ENCODE data around the gene SLC10A6. TPM values are rescaled to one million over a fixed set of nuclear protein-coding genes. Genes with fewer than 3 reads are reported as not detected.

Gene SLC10A6
- total and polyA plus RNA-seq, 4 donors, result 4.2 to 5.4 TPM; not detected in 2

- intact Hi-C loops (cut with DNase I), result no loop called here
- H3K9me3 ChIP-seq (ENCODE audit: control insufficient read depth, low read length), result no peaks in the 10 kb centered on the region
- no peaks in the 10 kb centered on the region for H3K4me1 ChIP-seq (ENCODE audit: control insufficient read depth in 1 of 2, insufficient read depth in 2 of 2, low read length in 2 of 2)
- 63% methylated on average over 1 of the region's 1 CpG for WGBS, 2 donors
- ATAC-seq (ENCODE audit: low FRiP score), result no peak
- H3K27me3 ChIP-seq (ENCODE audit: control insufficient read depth in 1 of 2, insufficient read depth in 2 of 2, low read length in 1 of 2), result no peaks in the 10 kb centered on the region
- DNase-seq, result no peak
- no peak overlapping the region for H3K27ac ChIP-seq (ENCODE audit: low read depth in 1 of 2, low read length in 2 of 2)
- no peak overlapping the region for H3K4me3 ChIP-seq (ENCODE audit: low read length in 2 of 2)
- H3K36me3 ChIP-seq (ENCODE audit: control insufficient read depth in 1 of 2, insufficient read depth in 2 of 2, low read length in 1 of 2), result no peaks in the 10 kb centered on the region
These were observed 28.0 kb downstream of the SLC10A6 start for GRCh38 chr4:86821151-86821550.

- no peak overlapping the region for H3K4me3 ChIP-seq (ENCODE audit: low read length in 2 of 2)
- no peaks in the 10 kb centered on the region for H3K27me3 ChIP-seq (ENCODE audit: control insufficient read depth in 1 of 2, insufficient read depth in 2 of 2, low read length in 1 of 2)
- no peak for DNase-seq
- peaks cover 2% of the 10 kb centered on the region for H3K9me3 ChIP-seq (ENCODE audit: control insufficient read depth, low read length)
- peaks cover 0 to 2% of the 10 kb centered on the region in 2 donors for H3K36me3 ChIP-seq (ENCODE audit: control insufficient read depth in 1 of 2, insufficient read depth in 2 of 2, low read length in 1 of 2)
- intact Hi-C loops (cut with DNase I), result no loop called here
- WGBS, 2 donors, result 87 to 92% methylated on average over 7 of the region's 7 CpGs
- no peaks in the 10 kb centered on the region for H3K4me1 ChIP-seq (ENCODE audit: control insufficient read depth in 1 of 2, insufficient read depth in 2 of 2, low read length in 2 of 2)
- no peak for ATAC-seq (ENCODE audit: low FRiP score)
- no peak overlapping the region for H3K27ac ChIP-seq (ENCODE audit: low read depth in 1 of 2, low read length in 2 of 2)
These were observed 29.6 kb downstream of the SLC10A6 start for GRCh38 chr4:86819561-86819960.

- Histone ChIP-seq H3K36me3 (ENCODE audit: control insufficient read depth in 1 of 2, insufficient read depth in 2 of 2, low read length in 1 of 2) (peaks cover 0 to 2% of the 10 kb centered on the region in 2 donors), H3K27me3 (ENCODE audit: control insufficient read depth in 1 of 2, insufficient read depth in 2 of 2, low read length in 1 of 2) (no peaks in the 10 kb centered on the region), H3K9me3 (ENCODE audit: control insufficient read depth, low read length) (peaks cover 2% of the 10 kb centered on the region), H3K4me1 (ENCODE audit: control insufficient read depth in 1 of 2, insufficient read depth in 2 of 2, low read length in 2 of 2) (no peaks in the 10 kb centered on the region), H3K4me3 (ENCODE audit: low read length in 2 of 2) (no peak overlapping the region), H3K27ac (ENCODE audit: low read depth in 1 of 2, low read length in 2 of 2) (no peak overlapping the region)
- intact Hi-C loops (cut with DNase I), result no loop called here
- DNase-seq (no peak), ATAC-seq (ENCODE audit: low FRiP score) (no peak)
- WGBS, 2 donors, result 87 to 94% methylated on average over 3 of the region's 3 CpGs
These were observed 30.3 kb downstream of the SLC10A6 start for GRCh38 chr4:86818841-86819240.

- no peak for ATAC-seq (ENCODE audit: low FRiP score)
- Histone ChIP-seq H3K9me3 (ENCODE audit: control insufficient read depth, low read length) (peaks cover 2% of the 10 kb centered on the region), H3K4me3 (ENCODE audit: low read length in 2 of 2) (no peak overlapping the region), H3K4me1 (ENCODE audit: control insufficient read depth in 1 of 2, insufficient read depth in 2 of 2, low read length in 2 of 2) (no peaks in the 10 kb centered on the region), H3K27me3 (ENCODE audit: control insufficient read depth in 1 of 2, insufficient read depth in 2 of 2, low read length in 1 of 2) (no peaks in the 10 kb centered on the region), H3K27ac (ENCODE audit: low read depth in 1 of 2, low read length in 2 of 2) (no peak overlapping the region), H3K36me3 (ENCODE audit: control insufficient read depth in 1 of 2, insufficient read depth in 2 of 2, low read length in 1 of 2) (peaks cover 0 to 2% of the 10 kb centered on the region in 2 donors)
- WGBS, 2 donors, result 67 to 83% methylated on average over 2 of the region's 2 CpGs
- intact Hi-C loops (cut with DNase I), result no loop called here
- DNase-seq, result no peak
These were observed 31.0 kb downstream of the SLC10A6 start for GRCh38 chr4:86818211-86818610.

- ATAC-seq (ENCODE audit: low FRiP score) (peak; percentile 76), DNase-seq (no peak)
- intact Hi-C loops (cut with DNase I), result no loop called here
- H3K4me1 ChIP-seq (ENCODE audit: control insufficient read depth in 1 of 2, insufficient read depth in 2 of 2, low read length in 2 of 2), result no peaks in the 10 kb centered on the region
- H3K27me3 ChIP-seq (ENCODE audit: control insufficient read depth in 1 of 2, insufficient read depth in 2 of 2, low read length in 1 of 2), result no peaks in the 10 kb centered on the region
- no peak overlapping the region for H3K4me3 ChIP-seq (ENCODE audit: low read length in 2 of 2)
- WGBS, 2 donors, result 24 to 35% methylated on average over 9 of the region's 9 CpGs
- peaks cover 2% of the 10 kb centered on the region for H3K9me3 ChIP-seq (ENCODE audit: control insufficient read depth, low read length)
- peaks cover 0 to 2% of the 10 kb centered on the region in 2 donors for H3K36me3 ChIP-seq (ENCODE audit: control insufficient read depth in 1 of 2, insufficient read depth in 2 of 2, low read length in 1 of 2)
- no peak overlapping the region for H3K27ac ChIP-seq (ENCODE audit: low read depth in 1 of 2, low read length in 2 of 2)
These were observed 32.5 kb downstream of the SLC10A6 start for GRCh38 chr4:86816501-86817273.

- peaks cover 2% of the 10 kb centered on the region in 2 donors for H3K36me3 ChIP-seq (ENCODE audit: control insufficient read depth in 1 of 2, insufficient read depth in 2 of 2, low read length in 1 of 2)
- H3K27ac ChIP-seq (ENCODE audit: low read depth in 1 of 2, low read length in 2 of 2), result no peak overlapping the region
- WGBS, 2 donors, result 99 to 100% methylated on average over 1 of the region's 1 CpG
- DNase-seq, result no peak
- H3K9me3 ChIP-seq (ENCODE audit: control insufficient read depth, low read length), result peaks cover 2% of the 10 kb centered on the region
- intact Hi-C loops (cut with DNase I), result no loop called here
- ATAC-seq (ENCODE audit: low FRiP score), result no peak
- no peaks in the 10 kb centered on the region for H3K27me3 ChIP-seq (ENCODE audit: control insufficient read depth in 1 of 2, insufficient read depth in 2 of 2, low read length in 1 of 2)
- no peaks in the 10 kb centered on the region for H3K4me1 ChIP-seq (ENCODE audit: control insufficient read depth in 1 of 2, insufficient read depth in 2 of 2, low read length in 2 of 2)
- no peak overlapping the region for H3K4me3 ChIP-seq (ENCODE audit: low read length in 2 of 2)
These were observed 33.5 kb downstream of the SLC10A6 start for GRCh38 chr4:86815653-86816052.

GRCh38 chr4:86810847-86811246 is 38.3 kb downstream of the SLC10A6 start:
- intact Hi-C loops (cut with DNase I), result no loop called here
- H3K4me1 ChIP-seq (ENCODE audit: control insufficient read depth in 1 of 2, insufficient read depth in 2 of 2, low read length in 2 of 2), result no peaks in the 10 kb centered on the region
- no peak overlapping the region for H3K4me3 ChIP-seq (ENCODE audit: low read length in 2 of 2)
- no peak for ATAC-seq (ENCODE audit: low FRiP score)
- WGBS, 2 donors, result 95 to 97% methylated on average over 3 of the region's 3 CpGs
- peaks cover under 1% of the 10 kb centered on the region for H3K9me3 ChIP-seq (ENCODE audit: control insufficient read depth, low read length)
- H3K36me3 ChIP-seq (ENCODE audit: control insufficient read depth in 1 of 2, insufficient read depth in 2 of 2, low read length in 1 of 2), result peaks cover 2% of the 10 kb centered on the region in 2 donors
- H3K27me3 ChIP-seq (ENCODE audit: control insufficient read depth in 1 of 2, insufficient read depth in 2 of 2, low read length in 1 of 2), result no peaks in the 10 kb centered on the region
- H3K27ac ChIP-seq (ENCODE audit: low read depth in 1 of 2, low read length in 2 of 2), result no peak overlapping the region
- no peak for DNase-seq

- intact Hi-C loops (cut with DNase I), result no loop called here
- ATAC-seq (ENCODE audit: low FRiP score) (no peak), DNase-seq (no peak)
- H3K4me3 ChIP-seq (ENCODE audit: low read length in 2 of 2), result no peak overlapping the region
- no peak overlapping the region for H3K27ac ChIP-seq (ENCODE audit: low read depth in 1 of 2, low read length in 2 of 2)
- 92 to 93% methylated on average over 3 of the region's 3 CpGs for WGBS, 2 donors
- no peaks in the 10 kb centered on the region for H3K4me1 ChIP-seq (ENCODE audit: control insufficient read depth in 1 of 2, insufficient read depth in 2 of 2, low read length in 2 of 2)
- peaks cover 0 to 2% of the 10 kb centered on the region in 2 donors for H3K36me3 ChIP-seq (ENCODE audit: control insufficient read depth in 1 of 2, insufficient read depth in 2 of 2, low read length in 1 of 2)
- H3K9me3 ChIP-seq (ENCODE audit: control insufficient read depth, low read length), result no peaks in the 10 kb centered on the region
- no peaks in the 10 kb centered on the region for H3K27me3 ChIP-seq (ENCODE audit: control insufficient read depth in 1 of 2, insufficient read depth in 2 of 2, low read length in 1 of 2)
These were observed 39.4 kb downstream of the SLC10A6 start for GRCh38 chr4:86809809-86810208.

GRCh38 chr4:86791126-86791525 is 58.1 kb downstream of the SLC10A6 start:
- DNase-seq, result no peak
- intact Hi-C loops (cut with DNase I), result no loop called here
- no peak overlapping the region for H3K27ac ChIP-seq (ENCODE audit: low read depth in 1 of 2, low read length in 2 of 2)
- 95% methylated on average over 8 of the region's 8 CpGs for WGBS, 2 donors
- no peaks in the 10 kb centered on the region for H3K9me3 ChIP-seq (ENCODE audit: control insufficient read depth, low read length)
- H3K4me1 ChIP-seq (ENCODE audit: control insufficient read depth in 1 of 2, insufficient read depth in 2 of 2, low read length in 2 of 2), result no peaks in the 10 kb centered on the region
- peaks cover 0 to 3% of the 10 kb centered on the region in 2 donors for H3K36me3 ChIP-seq (ENCODE audit: control insufficient read depth in 1 of 2, insufficient read depth in 2 of 2, low read length in 1 of 2)
- no peak overlapping the region for H3K4me3 ChIP-seq (ENCODE audit: low read length in 2 of 2)
- no peaks in the 10 kb centered on the region for H3K27me3 ChIP-seq (ENCODE audit: control insufficient read depth in 1 of 2, insufficient read depth in 2 of 2, low read length in 1 of 2)
- ATAC-seq (ENCODE audit: low FRiP score), result no peak

Measured in aorta (tissue), 5 donors.